GM19328 (cell line): Measurements from ENCODE around the gene SPECC1.
"Not testable (repeated sequence)": the region's sequence is repeated elsewhere in the genome, so short reads cannot be mapped to it uniquely, and the experiment has no call there.

Source experiments
- ATAC-seq: cut with Tn5 transposase; IDR thresholded peaks from one replicate; pipeline ENCODE4 v1.9.1; 2021; ENCODE audit warnings: mild to moderate bottlenecking, moderate library complexity; ENCODE audit not compliant: unreplicated experiment

Gene SPECC1, protein sequence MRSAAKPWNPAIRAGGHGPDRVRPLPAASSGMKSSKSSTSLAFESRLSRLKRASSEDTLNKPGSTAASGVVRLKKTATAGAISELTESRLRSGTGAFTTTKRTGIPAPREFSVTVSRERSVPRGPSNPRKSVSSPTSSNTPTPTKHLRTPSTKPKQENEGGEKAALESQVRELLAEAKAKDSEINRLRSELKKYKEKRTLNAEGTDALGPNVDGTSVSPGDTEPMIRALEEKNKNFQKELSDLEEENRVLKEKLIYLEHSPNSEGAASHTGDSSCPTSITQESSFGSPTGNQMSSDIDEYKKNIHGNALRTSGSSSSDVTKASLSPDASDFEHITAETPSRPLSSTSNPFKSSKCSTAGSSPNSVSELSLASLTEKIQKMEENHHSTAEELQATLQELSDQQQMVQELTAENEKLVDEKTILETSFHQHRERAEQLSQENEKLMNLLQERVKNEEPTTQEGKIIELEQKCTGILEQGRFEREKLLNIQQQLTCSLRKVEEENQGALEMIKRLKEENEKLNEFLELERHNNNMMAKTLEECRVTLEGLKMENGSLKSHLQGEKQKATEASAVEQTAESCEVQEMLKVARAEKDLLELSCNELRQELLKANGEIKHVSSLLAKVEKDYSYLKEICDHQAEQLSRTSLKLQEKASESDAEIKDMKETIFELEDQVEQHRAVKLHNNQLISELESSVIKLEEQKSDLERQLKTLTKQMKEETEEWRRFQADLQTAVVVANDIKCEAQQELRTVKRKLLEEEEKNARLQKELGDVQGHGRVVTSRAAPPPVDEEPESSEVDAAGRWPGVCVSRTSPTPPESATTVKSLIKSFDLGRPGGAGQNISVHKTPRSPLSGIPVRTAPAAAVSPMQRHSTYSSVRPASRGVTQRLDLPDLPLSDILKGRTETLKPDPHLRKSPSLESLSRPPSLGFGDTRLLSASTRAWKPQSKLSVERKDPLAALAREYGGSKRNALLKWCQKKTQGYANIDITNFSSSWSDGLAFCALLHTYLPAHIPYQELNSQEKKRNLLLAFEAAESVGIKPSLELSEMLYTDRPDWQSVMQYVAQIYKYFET

DNA sequence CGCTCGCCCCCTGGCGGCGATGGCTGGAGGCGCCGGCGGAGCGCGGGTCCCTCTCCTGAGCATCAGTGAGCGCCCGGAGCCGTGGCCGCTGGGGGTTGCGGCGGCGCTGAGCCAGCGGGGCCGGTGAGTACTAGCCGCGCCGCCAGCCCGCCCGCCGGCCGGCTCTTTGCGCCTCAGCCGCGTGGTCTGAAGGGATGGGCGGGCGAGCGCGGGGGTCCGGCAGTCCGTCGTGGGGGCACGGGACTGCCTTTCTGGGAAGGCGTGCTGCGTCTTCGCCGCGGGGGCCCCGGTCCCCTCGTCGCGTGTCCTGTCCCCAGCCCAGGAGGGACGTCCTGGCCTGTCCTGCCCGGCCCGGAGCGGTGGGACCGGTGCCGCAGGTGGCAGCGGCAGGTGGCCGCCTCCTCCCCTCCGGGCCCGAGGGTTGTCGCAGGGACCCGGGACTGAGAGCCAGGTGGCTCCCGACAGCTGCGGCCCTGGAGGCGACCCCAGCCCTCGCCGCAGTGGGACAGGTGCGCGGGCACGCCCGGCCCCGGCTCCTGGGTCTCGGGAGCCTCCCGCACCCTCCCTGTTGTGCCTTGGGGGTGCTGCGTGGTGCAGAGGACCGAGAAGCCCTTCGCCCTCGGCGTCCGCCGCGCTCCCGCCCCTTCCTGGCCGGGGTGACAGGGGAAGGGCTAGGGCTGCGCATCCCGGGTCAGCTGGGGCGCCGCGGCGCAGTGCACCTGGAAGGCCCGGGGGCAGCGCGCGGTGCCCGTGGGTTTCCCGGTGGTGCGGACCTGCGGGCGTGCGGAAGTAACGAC lies at the start of gene SPECC1:
SPECC1 (plus strand) TSS at position 58 of the 797 bp plus-strand sequence. CDS start 87,293 bp downstream, outside the sequence.
- ATAC-seq, result peak; percentile 82

DNA sequence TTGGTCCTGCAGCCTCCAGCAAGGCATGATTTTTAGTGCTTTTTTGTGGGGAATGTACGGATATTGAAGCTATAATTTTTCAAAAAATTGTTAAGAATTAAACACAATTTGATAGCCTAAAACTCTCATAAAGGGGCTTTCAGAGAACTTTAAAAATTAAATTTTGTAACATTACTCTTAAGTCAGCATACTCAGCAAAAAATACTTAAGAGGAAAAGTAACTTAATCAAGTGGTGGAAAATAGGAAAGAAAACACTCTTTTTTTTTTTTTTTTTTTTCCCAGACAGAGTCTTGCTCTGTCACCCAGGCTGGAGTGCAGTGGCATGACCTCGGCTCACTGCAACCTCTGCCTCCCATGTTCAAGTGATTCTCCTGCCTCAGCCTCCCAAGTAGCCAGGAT lies 46.2 kb upstream of the SPECC1 start:
- not testable (repeated sequence) for ATAC-seq

DNA sequence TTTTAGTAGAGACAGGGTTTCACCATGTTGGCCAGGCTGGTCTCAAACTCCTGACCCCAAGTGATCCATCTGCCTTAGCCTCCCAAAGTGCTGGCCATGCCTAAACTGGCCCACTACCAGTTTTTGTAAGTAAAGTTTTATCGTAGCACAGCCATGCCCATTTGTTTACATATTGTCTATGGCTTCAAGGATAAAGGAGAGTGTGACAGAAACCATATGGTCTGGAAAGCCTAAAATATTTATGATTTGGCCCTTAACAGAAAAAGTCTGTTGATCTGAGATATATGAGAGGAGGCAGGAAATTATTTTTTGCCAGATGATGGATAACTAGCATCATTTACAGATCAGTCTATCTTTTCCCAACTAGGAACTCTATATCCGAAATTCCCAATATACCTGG lies 36.0 kb upstream of the SPECC1 start:
- no peak for ATAC-seq

DNA sequence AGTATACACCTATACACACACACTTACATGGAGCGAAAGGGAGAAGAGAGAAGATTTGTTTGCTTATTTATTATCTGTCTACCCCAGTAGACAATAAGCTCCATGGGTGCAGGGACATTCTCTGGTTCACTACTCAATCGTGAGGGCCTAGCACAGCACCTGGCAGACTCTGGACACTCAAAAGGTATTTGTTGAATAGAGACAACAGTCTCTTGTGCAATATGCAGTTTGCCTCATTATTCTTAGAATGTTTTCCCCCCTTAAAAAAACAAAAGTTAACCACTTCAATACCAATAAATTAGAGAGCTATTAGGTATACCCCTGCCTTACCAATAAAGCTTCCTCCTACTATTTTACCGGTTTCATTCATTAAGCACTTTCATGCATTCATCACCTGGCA lies 33.6 kb upstream of the SPECC1 start:
- ATAC-seq, result no peak

DNA sequence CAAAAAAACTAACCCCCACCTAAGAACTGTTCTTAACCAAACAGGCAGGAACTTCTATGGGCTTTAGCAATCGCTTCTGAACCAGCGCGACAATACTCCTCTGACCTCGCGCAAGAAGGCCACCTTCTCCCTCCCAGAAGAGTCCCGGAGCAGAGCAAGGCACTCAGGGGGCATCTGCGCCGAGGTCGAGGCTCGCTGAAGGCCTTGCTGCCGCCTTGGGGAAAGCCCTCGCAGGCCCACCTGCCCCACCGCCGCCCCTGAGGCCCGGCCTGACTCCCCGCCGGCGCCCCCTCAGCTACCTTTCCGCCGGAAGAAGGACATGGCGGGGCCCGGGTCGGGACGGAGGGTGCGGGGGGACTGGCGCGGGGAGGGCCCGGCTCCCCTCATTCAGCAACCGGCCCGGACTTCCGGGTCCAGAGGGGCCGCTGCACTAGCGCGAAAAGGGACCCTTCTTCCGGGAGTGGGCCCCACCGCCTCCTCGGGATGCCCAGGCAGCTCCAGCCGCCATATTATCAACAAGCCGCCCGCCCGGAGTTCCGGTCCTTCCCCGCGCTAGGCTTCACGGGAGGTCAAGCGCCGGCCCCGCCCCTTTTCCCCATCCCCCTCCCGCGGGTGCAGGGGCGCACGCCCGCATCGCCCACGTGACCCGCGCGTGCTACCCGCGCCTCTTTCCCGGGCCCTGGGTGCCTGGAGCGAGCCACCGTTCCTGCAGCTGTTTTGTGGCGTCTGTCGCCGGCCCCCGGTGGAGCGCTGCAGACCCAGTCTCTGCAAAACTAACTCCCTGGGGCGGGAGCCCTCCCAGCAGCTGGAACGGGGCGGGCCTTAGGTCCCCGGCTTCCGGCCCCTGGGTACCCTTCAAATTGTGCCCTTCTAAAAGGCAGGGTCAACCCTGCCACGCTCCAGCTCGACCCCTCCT lies 31.6 kb upstream of the SPECC1 start, which contains the start of gene AKAP10:
AKAP10 (minus strand) TSS at position 536 of the 916 bp plus-strand sequence; CDS start at position 387, 149 bp downstream.
- ATAC-seq, result peak; percentile 75

DNA sequence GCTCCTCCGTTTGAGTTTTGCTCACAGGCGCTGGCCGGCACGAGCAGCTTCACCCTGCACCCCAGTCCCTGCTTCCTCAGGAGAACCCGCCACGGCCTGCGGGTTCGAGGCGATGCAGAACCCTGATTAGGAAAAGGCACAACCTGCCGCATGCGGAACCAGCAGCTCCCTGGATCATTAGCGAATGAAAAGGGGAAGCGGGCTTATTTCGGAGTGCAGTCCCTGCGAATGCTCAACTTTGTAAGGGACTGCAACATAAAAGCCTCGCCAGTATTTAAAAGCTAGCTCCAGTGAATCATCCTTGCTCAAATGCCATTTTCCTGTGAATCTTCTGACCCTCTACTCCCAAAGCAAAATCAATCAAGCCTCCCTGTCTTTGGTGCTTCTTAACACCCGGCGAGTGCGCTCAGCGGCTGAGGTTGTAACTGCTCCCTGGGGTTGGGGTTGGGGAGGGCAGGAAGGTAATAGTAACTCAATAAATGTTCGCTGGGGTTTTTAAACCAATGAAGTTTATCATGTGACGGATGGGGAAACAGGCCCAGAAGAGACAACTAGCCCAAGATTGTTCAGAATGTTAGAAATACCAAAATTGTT lies 30.9 kb upstream of the SPECC1 start:
- peak; percentile 15 for ATAC-seq

DNA sequence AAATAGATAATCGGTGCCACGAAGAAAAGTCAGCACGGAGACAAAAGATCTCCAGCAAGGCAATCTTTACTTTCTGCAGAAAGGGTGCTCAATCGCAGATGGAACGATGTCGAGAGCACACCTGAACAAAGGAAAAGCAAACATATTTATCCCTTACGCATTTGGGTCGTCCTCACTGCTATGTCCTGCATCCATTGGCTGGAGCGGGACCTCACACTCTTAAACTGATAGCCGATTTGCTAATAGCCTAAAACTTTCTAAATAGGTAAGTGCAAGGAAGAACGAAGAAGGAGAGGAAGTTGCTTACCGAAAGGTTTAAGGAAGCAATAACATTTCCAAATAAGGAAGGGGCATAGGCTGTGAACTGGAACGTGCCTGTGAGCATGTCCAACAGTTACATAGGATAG lies 30.4 kb upstream of the SPECC1 start:
- no peak for ATAC-seq

DNA sequence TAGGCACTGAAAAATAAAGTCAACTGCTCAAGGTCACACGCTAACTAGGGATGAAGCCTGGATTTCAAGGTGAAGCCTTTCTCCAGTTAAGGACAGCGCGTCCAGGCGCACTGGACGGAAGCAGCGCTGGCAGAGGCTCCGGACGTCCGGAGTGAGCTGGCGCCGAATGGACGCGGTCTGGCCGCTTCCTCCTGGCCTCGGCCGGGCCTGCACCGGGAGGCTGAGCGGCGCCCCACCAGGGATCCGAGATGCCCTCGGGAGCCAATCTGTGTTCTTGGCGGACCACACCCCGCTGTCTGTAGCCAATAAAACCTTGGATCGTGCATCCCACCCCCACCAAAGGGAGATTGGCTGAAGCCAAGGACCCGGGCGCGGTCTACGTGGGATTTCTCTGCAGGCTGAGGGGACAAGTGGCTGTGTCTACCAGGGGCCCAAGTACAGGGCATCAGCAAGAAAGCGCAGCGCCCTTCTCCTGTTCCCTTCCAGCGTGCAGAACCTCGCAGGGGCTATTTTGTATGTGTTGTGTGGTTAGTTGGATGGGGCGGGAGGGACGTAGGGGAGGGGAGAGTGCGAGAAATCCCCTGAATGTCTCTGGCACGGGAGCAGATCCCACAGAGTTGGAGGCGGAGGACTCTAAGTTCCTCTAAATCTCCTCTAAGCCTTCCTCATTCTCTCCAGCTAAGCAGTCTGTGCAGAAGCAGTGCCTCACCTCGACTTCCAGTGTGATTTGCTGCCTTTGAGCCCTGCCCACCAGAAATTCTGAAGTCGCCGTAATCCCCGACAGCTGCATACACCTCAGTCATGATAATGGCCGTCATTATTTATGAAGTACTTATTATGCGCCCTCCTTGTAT lies 29.0 kb upstream of the SPECC1 start:
- no peak for ATAC-seq

DNA sequence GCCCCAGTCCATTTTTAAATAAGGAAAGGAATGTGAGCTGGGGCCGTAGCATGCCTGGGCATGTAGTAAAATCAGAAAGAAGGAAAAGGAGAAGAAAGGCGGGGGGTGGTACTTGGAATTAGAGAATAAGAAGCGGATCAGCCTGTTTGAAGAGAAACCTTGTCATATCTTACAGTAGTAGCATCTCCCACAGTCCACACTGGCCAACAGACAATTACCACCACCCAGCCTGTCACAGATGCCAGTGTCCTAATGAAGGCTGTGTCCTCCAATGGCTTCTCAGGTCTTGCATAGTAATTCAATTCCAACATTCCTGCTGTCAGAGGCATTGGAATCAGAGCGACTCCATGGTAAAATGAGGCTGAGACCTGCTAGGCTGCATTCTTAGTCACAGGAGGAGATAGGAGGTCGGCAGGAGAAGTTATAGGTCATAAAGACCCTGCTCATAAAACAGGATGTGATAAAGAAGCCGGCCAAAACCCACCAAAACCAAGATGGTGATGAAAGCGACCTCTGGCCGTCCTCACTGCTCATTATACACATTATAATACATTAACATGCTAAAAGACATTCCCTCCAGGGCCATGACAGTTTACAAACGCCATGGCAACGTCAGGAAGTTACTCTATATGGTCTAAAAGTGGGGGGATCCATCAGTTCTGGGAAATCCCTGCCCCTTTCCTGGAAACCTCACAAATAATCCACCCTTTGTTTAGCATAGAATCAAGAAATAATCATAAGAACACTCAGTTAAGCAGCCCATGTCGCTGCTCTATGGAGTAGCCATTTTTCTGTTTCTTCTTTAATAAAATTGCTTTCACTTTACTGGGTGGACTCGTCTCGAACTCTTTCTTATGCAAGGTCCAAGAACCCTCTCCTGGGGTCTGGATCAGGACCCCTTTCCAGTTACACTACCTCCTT lies 22.0 kb upstream of the SPECC1 start:
- no peak for ATAC-seq

DNA sequence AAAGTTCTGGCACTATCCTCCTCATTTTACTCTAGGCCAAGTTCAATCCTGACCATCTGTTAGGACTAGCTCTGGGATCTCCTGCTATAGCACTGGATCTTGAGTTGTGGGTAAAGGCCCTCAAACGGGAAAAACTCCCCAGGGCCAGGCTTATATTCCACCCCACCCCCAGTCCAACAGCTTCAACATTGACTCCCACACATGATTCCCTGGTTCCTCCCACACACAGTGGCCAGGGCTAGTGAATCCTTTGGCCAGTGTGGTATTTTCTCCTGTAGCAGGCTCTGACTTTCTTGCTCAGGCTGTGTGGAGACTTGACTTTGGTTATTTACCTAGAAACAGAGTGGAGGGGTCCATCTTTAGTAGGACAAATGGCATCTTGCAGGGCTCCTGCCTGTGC lies 21.3 kb upstream of the SPECC1 start:
- ATAC-seq, result no peak

DNA sequence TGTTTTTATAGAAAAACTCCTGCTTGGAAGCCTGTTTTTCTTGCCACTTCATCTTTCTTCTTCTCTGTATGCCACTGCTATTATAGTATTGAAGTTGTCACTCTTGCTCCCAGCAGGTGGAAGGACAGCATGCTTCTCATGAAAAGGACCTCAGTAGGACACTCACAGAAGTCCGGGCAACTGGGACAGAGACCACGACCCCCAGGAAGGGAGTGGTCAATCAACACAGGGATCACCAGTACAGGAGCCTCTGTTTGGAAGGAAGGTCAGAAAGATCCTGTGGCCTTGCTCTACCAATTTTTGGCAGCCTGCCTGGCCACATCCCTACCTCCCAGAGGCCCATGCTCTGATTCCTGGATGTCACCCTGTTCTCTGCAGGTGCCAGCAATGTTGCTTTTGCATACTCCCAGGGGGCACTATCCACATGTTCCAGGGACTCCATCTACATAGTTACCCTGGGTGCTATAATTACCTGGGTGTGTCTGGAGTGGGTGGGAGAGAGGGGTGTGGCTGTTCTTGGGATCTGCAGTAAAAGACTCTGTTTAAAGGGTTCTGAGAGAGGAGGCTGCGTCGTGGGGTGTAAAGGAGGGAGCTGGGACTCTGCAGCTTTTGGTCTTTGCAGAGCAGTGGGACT lies 17.8 kb upstream of the SPECC1 start:
- no peak for ATAC-seq

DNA sequence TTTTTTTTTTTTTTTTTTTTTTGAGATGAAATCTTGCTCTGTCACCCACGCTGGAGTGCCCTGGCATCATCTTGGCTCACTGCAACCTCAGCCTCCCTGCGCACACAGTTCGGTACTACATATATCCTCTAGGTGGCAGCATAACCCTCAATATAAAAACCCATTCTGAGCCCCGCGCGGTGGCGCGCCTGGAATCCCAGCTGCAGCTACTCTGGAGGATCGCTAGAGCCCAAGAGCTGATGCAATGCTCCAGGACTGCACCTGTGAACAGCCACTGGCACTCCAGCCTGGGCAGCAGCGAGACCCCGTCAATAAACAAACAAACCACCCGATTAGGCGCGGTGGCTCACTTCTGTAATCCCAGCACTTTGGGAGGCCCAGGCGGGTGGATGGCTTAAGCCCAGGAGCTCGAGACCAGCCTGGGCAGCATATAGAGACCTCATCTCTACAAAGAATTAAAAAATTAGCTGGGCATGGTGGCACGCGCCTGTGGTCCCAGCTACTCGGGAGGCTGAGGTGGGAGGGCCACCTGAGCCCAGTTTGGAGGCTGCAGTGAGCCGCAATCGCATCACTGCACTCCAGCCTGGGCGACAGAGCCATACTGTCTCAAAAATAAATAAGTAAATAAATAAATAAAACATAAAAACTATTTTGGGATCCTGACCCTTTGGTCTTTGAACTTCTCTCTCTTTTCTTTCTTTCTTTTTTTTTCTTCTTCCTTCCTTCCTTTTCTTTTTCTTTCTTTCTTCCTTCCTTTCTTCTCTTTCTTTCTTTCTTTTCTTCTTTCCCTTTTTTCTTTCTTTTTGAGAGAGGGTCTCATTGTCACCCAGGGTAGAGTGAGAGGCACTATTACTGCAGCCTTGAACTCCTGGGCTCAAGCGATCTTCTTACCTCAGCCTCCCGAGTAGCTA lies 16.1 kb upstream of the SPECC1 start:
- no peak for ATAC-seq

DNA sequence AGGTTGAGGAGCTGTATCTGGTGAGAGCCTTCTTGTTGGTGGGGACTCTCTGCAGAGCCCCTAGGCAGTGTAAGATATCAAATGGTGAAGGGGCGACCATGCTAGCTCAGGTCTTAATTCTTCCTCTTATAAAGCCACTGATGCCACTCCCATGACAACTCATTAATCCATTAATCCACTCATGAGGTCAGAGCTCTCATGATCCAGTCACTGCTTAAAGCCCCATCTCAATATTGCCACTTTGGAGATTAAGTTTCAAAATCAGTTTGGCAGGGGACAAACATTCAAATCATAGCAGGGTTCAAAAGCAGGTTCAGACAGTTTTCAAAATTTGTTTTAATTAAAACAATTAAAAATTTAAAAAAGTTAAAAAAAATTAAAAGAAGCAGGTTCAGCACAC lies 13.1 kb upstream of the SPECC1 start:
- no peak for ATAC-seq

DNA sequence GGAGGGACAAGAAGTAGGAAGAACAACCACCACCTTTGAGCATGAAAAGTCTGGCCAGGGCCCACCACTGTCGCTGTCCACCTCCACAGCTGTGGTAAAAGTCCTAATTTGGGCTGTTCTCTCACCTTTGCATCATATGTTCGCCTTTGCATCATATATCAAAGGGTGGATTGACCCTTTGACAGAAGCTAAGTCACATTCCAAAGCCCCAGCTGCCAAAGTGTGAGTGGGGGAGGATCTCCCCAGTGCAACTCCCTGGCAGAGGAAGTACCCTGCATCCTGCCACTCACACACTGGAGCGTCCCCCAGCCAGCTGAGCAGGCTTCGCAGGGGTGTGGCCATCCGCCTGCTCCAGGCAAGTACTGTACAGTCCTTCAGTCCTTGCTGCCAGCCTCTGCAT lies 12.7 kb upstream of the SPECC1 start:
- no peak for ATAC-seq

DNA sequence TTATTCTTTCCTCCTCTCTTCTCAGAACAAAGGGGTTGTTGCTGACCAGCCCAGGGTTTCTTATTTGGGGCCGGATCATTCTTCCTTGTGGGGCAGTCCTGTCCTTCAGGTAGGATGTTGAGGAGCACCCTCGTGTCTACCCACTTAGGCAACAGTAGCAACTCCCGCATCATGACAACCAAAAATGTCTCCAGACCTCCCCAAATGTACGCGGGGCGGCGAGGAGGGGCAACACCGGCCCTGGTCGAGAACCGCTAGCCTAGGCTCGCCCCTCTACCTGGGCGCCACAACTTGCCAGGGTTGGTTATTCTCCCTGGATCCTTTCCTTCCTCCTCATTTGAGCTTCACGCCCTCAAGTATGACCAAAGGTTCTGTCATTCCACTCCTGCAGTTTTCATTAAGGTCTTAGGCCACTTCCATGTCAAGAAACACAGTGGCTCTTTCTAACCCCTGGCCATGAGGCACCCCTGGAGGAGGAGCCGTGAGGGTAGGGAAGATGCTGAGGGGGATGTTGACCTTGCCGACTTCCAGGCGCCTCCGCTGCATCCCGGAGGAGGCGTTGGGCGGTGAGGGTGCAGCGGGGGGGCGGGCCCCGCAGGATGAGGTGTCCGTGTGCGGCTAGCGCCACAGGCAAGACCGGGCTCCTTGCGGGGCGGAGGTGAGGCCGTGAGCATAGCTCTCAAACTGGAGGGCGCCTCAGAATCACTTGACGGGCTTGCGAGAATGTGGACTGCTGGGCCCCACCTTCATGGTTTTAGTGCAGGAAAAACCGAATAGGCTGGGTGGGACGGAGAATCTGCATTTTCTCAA lies 712 bp upstream of the SPECC1 start:
- ATAC-seq, result no peak
